ENCODE measurements around the gene ZNF143.

ZNF143 gene

DNA sequence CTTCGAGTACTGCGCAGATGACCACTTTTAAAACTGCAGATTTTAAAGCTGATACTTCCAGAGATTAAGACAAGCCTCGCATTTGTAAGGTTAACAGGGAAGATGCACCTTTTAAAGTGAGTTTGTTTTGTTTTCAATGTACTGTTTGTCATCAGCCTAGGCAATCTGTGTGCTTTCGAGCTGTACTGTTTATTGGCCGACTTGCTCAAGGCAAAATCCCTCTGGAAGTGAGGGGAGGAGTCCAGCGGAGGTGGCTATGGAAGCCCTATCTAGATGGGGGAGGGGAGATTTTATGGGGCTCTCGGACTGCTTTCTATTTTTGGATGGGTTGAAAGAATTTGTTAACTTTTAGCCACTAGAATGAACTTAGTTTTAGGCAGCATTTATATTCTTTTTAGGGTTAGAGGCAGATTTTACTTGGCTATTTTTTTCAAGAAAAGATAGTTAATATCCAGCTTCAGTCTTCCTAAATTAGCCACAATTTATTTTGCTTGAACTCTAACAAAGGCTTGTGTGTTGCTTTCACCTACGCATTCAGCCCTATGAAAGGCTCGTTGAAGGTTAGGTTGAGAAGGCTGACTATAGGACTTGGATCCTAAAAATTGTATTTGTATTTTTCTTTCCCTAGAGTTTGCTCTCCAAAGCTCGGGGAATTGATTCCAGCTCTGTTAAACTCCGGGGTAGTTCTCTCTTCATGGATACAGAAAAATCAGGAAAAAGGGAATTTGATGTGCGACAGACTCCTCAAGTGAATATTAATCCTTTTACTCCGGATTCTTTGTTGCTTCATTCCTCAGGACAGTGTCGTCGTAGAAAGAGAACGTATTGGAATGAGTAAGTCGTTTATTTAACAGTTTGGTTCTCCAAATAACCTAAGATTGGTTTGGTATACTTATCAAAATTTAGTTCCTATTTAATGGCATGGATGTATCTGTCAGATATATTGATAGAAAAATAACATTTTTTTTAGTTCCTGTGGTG lies 114.7 kb downstream of the ZNF143 start:
- peak; percentile 79 for DNase-seq (ENCODE audit: low read depth)

DNA sequence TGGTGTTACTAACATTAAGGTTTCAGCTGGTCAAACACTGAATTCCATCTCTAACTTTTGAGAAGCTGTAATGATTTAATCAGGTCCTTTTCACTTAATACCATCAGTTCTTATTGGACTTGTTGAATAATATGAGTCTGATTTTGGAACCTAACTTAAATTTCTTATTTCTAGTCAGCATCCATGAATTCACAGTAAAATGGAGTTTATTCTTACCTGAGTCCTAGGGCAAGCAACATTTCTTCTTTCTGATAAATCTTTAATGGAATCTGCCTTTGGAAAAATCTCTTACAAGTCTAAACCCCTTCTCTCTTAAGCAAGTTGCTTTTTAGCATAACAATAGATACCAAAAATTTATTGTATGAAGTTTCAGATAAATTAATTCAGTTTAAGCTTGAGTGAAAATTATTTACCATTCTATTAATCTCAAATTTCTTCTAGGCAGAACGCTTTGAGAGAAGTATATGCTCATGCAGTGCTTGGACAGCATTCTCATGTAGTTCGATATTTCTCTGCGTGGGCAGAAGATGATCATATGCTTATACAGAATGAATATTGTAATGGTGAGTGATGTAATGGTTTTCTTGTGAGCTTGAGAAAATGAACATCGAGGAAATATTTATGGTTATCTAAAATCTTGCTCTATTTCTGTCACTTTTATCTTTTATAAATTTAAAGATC lies 116.0 kb downstream of the ZNF143 start:
- DNase-seq (ENCODE audit: low read depth): no peak

DNA sequence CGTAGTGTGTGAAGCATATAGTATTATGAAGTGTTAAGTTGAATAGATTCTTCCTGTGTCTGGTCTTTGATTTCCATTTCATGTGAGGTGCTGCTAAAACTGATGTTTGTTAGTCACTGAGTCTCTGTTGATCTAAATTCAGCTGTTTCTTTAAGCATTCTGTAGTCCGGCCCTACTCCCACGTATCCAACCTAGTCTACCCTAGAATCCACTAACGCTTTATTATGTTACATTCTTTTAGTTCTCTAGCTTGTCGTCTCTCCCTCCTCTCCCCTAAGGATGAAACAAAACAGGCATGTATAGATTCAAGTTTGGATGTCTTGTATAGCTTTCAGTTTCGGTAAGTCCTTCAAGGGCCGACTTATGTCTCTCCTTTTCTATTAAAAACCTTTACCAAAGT lies 116.7 kb downstream of the ZNF143 start:
- no peak for DNase-seq (ENCODE audit: low read depth)

Measured in HS-27A (cell line).